Ecto neural progenitor cell (in vitro differentiated cells): ENCODE data around the gene ADCY7.
A peak's percentile ranks its signal among the peaks of the same experiment; 100 is the strongest.

ENCODE experiments used
- DNase-seq: peaks from one replicate; pipeline ENCODE4 v3.0.0-alpha.2; 2018; ENCODE audit warnings: low spot score

ADCY7 gene

DNA sequence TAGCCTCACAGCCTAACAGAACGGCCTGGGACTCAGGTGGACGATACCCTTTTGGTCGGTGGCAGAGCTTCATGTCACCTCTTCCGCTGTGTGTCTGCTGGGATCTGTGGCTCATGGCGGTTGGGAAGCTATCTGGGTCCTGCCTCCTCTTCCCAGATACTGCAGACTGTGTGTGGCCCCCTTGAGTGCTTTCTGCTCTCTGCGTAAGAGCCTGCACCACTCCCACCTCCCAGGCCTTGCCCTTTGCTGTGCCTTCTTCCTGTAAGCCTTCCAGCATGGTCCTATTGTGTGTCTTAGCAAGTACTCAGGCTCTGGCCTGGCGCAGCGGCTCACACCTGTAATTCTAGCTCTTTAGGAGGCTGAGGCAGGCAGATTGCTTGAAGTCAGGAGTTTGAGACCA lies 17.5 kb upstream of the ADCY7 start:
- DNase-seq, result peak; percentile 47

DNA sequence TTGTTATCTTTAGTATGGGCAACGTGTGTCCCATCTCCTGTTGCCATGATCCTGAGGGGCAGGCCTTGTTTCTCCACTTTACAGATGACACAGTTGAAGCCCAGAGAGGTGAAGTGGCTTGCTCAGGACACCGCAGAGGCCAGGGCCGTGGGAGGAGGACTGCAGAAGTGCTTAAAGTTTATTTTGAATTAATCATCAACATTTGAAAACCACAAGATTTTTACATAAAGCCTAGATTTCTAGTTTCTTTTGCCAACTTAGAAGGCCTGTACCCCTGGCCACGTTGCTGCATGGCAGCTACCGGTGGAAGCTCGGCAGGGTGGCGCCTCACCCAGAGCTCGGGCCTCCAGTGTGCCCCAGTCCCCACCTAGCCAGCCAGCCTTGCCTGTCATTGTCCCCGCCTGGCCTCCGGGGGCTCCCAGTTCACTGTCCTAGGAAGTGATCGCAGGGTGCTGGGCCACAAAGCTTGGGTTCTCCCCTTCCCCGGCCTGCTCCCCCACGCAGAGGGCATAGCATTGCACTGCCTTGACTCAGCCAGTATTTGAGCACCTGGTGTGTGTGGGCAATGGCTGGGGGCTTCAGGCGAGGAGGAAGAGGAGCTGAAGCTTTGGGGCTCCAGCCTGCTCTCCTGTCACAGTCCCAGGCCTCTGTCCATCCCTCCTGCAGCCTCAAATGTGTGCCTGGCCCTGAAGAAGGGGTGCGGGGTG lies 14.8 kb upstream of the ADCY7 start:
- peak; percentile 42 for DNase-seq

DNA sequence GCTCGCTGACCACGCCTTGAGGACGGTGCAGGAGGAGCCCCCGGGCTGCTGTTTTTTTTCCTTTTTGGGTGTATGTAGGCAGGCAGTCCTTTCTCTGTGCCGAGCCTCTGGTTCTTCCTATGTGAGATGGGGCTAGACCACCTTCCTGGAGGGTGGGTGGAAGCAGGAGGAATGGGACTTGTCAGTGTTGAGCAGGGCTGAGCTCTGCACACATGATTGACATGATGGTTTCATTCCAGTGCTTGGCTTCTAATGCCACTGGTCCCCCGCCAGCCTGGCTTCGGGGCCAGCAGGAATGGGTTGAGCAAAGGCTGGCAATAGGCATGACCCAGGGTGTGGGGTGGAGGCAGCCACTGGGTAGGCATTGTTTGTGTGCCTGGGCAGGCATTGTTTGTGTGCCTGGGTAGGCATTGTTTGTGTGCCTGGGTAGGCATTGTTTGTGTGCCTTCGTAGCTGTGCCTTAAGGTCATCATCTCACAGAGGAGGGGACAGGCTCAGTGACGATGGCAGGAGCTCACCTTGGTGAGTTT lies 14.2 kb upstream of the ADCY7 start:
- DNase-seq, result peak; percentile 25

DNA sequence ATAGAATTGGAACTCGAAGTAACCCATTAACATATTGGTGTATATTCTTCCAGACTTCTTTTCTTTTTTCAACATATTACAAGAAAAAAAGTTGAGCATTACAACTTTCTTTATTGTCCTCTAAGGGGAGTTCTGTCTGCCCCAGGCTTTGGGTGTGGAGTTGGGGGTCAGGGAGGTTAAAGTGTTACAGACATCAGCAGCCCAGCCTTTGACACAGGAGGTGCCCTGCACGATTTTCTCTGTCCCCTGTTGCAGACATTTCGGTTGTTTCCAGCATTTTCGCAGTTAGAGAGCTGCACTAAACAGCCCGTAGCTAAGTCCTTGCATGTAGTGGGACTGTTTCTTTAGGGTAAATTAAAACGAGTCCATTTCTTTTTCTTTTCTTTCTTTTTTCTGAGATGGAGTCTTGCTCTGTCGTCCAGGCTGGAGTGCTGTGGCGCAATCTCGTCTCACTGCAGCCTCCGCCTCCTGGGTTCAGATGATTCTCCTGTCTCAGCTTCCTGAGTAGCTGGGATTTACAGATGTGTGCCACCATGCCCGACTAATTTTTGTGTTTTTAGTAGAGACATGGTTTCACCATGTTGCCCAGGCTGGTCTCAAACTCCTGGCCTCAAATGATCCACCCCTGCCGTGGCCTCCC lies 13.4 kb upstream of the ADCY7 start:
- peak; percentile 39 for DNase-seq

DNA sequence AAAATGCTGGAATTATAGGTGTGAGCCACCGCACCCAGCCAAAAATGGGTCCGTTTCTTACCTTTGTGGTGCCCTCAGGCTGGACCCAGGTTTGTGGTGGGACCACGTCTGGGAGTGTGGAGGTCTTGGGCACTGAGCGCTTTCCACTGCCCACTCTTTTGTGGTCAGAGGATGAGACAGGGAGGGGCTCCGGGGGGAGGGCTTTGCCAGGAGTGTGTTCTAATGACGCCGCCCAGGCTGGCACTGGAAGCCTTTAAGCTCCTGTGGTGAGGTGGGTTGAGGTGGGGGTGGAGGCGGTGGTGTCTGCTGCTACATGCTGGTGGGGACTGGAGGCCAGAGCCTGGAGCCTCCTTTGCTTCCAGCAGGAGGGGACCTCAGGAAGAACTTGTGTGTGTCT lies 12.8 kb upstream of the ADCY7 start:
- DNase-seq, result no peak

DNA sequence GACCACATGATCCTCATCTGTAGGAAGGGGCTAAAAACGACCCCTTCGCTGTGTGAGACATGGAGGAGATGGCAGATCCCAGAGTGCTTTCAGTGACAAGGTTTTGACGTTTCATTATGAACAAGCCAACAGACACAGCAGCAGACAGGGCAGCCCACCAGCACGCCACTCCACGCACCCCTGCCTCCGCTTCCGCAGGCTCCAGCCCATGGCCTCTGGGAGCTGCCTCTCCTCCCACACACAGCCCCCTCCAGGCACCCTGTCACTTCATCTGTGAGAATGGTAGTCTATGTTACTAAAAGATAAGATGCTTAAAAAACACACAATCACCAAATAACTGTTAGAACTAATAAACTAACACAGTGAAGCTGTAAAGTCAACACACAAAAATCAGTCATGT lies 12.3 kb upstream of the ADCY7 start:
- peak; percentile 43 for DNase-seq

DNA sequence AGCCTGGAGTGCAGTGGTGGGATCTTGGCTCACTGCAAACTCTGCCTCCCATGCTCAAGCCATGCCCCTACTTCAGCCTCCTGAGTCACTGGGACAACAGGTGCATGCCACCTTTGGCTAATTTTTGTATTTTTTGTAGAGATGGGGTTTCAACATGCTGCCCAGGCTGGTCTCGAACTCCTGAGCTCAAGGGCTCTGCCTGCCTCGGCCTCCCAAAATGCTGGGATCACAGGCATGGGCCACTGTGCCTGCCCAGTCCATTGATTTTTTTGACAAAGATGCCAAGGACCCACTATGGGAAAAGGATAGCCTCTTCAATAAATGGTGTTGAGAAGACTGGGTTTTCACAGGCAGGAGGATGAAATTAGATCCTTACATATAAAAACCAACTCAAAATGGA lies 10.8 kb upstream of the ADCY7 start:
- DNase-seq, result peak; percentile 9

DNA sequence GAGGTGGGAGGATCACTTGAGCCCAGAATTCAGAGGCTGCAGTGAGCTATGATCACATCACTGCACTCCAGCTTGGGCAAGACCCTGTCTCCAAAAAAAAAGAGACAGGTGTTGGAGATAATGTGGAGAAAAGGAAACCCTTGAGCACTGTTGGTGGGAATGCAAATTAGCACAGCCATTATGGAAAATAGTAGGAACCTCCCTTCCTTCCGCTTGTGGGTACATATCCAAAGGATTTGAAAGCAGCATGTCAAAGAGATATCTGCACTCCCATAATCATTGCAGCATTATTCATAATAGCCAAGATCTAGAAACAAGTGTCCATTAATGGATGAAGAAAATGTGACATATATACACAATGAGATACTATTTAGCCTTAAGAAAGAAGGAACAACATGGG lies 9.7 kb upstream of the ADCY7 start:
- no peak for DNase-seq

DNA sequence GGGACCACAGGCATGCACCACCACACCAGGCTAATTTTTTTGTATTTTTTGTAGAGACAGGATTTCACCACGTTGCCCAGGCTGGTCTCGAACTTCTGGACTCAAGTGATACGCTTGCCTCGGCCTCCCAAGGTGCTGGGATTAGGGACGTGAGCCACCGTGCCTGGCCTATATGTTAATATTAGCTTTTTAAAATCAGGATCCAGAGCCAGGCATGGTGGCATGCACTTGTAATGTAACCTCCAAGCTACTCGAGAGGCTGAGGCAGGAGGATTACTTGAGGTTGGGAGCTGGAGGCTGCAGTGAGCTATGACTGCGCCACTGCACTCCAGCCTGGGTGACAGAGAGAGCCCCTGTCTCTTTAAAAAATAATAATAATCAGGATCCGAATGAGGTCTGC lies 8.5 kb upstream of the ADCY7 start:
- no peak for DNase-seq

DNA sequence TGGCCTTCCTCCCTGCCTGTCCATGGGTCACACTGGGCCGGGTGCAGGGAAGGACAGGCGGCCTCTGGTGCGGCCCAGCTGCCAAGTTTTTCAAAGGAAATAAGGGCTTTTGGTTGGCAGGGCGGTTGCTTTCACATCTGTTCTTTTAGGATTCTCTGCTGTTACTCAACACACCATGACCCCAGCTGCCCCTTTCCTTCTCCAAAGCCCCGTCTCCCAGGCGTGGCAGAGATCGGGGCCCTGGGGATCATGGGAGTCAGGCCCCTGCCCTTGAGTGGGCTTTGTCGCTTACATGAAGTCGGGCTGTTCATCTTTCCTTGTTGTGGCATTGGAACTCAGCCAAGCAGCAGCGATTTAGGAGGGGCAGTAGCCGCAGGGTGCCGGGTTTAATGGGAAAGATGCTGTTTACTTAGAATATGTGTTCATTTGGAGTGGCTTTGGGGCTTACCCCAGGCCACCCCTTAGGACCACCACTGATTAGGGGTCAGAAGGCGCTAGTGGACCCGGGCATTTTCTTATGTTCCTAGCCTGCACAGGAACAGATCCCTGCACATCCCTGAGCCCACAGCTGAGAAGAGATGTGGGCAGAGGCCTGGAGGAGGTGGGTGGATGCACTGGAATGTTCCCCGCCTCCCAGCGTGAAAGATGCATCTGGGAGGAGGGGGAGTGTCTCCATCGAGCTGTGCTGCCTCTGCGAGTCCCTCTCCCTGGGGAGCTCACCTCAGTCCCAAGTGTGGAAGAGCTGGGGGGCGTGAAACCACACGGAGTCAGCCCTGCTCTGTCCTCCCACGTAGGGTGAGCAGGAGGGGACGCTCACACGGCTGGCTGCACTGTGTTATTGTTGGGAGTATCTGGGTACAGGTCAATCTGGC lies 6.8 kb upstream of the ADCY7 start:
- DNase-seq, result no peak

DNA sequence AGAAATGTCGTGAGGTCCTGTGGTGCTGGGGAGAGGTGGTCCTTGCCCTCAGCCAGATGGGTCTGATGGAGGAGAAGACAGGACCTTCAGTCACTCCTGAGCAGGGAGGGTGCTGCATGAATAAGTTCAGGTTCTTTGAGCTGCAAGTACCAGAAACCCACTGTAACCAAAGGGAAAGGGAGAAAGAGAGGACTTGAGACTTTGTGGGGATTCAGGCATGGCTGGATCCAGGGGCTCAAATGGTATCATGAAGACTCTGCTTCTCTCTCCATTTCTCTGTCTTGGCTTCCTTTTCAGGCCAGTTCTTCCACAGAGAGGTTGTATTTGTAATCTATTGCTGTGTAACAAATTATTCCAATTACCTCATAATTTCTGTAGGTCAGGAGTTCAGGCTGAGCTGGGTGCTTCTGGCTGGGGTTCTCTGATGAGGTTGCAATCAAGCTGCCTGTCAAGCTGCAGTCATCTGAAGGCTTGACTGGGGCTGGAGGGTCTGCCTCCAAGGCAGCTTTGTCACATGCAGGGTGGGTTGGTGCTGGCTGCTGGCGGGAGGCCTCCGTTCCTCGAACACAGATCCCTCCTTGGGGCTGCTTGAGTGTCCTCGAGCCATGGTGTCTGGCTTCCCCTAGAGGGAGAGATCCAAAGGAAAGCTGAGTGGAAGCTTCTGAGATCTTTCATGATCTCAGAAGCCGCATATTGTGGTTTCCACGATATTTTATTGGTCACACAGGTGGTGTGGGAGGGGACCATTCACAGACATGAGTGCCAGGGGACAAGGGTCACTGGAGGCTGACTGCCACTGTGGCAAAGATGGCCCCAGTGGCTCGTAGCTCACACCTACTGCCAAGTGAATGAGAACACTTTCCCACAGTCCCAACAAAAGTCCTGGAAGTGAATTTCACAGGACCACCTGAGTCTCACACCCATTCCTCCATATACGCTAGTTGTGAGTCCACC lies 5.9 kb upstream of the ADCY7 start:
- DNase-seq, result no peak

DNA sequence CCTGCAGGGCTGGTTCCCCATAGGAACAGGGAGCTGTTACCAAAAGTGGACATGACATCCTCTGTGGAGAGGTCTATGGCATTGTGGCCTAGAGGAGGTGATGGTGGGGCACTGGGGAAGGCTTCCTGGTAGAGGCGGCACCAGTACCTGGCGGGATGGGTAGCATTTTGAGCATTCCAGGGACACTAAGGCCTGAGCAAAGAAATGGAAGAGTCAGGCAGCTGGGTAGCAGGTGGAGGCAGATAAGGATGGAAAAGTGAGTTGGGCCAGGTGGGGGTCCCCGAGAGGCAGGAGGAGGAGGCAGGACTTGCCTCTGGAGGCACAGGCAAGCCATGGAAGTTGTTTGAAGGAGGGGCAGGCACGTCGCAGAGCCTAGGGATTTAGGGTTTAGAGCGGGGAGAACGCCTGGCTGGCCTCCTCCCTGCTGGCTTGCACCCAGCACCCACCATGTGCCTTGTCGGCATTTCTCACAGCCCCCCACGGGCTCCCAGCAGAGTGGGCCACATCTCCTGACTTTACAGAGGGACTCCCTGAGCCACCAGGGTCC lies 5.1 kb upstream of the ADCY7 start:
- DNase-seq, result no peak

DNA sequence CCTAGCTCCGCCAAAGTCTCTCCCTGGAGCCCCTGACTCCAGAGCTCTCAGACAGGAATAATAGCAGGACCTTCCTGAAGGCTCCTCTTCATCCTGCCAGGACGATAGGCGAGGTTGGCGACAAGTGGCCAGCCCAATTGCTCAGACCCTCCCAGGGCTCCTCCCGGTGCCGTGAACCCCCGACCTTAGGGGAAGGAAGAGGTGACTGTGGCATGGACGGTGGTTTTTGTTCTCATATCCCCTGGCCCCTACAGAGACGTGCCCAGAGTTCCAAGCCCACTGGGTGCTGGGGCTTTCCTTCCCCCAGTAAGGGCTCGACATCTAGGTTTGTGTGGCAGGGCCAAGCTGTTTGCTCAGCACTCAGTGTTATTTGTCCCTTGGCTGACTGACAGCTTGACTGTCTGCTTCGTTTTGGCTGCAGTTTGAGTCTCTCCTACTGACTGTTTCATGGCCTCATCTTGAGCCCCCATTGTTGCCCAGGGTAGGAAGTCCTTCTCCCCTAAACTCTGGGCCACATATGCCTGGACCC lies 4.6 kb upstream of the ADCY7 start:
- no peak for DNase-seq

DNA sequence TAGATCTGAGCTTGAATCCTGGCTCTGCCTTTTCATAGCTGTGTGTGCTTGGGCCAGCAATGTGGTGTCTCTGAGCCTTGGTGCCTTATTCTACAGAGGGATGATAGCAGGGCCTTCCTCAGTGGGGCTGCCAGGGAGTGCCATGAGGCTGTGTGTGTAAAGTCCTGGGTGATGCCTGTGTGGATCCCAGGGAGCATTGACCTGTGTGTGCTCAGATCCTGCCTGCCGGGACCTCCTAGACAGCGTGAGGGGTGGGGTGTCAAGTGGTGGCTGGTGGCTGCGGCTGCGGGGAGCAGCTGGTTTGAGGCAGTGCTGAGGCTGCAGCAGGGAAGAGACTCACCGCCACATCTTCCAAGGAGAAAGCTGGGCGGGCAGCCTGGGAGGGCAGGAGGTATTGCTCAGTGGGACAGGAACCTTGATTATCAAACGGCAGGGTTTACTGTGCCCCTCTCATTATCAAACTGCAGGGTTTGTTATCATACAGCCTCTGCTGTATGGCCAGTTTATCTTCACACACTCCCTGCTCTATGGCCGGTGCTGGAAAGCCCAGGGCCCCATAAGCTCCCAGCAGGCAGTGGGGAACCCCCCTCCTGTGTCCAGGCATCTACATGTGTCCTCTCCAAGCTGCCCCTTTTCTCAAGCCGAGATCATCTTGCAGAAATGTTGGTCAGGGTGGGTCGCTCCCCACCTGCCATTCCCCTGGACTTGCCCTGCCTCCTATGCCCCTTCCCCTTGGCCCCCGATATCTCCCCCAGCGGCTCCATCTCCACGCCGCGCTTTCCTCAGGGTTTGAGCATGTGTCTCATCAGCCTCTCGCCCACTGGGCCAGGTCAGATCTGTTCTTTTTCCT lies 3.1 kb upstream of the ADCY7 start:
- no peak for DNase-seq

DNA sequence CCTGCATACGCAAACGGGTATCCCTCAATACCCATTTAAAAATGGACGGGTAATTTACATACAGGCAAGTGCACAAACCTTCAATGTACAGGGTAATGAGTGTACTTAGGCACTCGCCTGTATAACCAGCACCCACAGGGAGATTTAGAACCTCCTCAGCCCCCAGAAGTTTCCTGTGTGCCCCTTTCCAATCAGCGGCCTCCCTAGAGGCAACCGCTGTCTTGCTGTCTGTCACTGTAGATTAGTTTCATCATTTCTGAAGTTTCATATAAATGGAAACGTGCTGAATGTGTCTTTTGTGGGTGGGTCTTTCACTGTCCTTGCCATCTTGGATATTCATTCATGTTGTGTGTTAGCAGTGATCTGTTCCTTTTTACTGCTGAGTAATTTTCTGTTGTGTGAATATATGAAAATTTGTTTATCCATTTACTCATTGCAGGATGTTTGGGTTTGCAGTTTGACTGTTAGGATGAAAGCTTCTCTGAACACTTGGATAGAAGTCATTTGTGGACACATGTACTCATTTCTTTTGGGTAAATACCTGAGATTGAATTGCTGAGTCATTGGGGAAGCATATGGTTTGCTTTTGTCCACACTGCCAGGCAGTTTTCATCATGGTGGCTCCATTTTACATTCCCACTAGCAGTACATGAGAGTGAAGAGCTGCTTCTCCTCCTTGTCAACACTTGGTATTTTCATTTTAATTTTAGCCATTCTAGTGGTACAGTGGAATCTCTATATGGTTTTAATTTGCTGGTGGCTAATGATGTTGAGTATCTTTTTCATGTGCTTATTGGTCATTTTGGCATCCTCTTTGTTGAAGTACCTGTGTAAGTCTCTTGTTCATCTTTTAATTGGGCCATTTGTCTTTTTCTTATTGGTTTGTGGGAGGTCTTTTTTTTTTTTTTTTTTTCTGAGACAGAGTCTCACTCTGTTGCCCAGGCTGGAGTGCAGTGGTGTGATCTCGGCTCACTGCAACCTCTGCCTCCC lies 2.1 kb upstream of the ADCY7 start:
- no peak for DNase-seq

DNA sequence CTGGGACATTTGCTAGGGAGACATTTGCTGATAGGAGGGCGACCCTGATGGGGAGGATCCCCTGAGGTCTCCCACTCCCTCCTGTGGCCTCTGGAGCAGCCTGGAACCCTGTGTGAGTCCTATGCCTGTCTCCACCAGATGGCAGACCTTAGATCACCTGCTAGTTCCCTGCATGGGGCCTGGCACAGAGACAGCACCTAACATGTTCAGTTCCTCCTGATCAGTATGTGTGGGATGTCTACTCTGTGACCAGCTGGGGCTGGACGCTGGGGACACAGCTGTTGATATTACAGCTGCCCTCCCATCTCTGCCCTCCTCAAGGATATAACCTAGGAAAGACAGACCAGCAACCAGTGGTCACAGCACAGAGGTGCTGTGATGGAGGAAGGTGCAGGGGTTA lies 1.1 kb upstream of the ADCY7 start:
- no peak for DNase-seq

DNA sequence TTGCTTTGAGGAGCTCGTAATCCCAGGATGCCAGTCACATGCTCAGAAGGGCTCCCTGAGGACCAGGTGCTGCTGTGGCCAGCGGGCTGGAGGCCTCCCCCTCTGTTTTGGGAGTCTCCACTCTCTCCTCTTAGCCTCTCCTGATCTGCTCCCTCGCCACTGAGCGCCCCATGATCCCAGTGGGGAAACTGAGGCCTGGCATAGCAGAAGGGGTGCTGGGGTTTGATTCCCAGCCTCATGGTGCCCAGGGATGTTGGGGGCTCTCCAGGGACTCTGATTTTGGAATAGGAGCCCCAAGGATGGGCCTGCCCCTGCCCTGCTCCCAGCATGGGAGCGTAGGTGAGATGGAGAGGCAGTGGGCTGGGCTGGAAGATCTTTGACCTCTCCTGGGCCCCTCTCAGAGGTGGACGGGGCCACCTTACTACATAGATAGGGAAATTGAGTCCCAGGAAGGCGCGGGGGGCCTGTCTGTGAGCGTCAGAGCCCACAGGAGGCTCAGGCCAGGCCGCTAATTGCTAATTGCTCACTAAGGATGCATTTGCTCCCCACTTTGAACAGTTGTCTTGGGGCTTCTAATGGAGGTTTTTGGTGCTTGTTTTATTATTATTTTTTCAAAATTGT lies 525 bp upstream of the ADCY7 start:
- DNase-seq, result no peak

DNA sequence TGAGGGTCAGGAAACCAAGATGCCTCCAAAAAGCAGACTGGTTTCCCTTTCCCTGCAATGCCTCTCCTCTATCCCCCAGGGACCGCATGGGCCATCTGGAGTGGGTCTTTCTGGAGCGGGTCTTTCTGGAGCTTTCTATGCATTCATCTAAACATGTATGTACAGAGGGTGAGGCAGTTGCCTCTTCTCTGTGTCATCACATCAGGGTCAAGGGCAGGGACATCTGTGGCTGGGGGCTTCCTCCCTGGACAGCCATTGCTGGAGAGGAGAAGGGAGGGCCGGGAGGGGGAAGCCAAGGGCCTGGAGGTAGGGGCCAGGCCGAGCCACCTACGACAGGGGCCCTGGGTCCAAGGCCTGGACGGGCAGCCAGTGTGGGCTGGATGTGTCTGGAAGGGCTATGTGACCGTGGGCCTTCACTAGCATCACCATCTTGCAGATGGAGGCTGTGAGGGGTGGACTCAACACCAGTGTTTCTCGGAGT lies 840 bp downstream of the ADCY7 start:
- DNase-seq, result no peak
